GM12891 (cell line): Measurements from ENCODE around the gene PDE6B.
A peak's percentile ranks its signal among the peaks of the same experiment; 100 is the strongest.

ENCODE experiments used
- DNase-seq: peaks from one replicate; pipeline ENCODE4 v3.0.0; 2011; ENCODE audit warnings: low spot score; ENCODE audit not compliant: insufficient read length
- FAIRE-seq: peaks from 2 replicates; lab custom pipeline; 2011; peaks lifted over from hg19 to GRCh38; lab: Jason Lieb, UNC
- PAX5 ChIP-seq: IDR thresholded peaks from 2 replicates; pipeline ENCODE4 v1.6.1; 2011; ENCODE audit warnings: low read length, moderate library complexity, mild to moderate bottlenecking; ENCODE audit not compliant: insufficient read depth, severe bottlenecking
- POLR2A ChIP-seq: IDR thresholded peaks from 2 replicates; pipeline ENCODE4 v1.6.1; 2011; ENCODE audit warnings: low read depth, low read length, control low read depth
- POLR2AphosphoS5 ChIP-seq: IDR thresholded peaks from 2 replicates; pipeline ENCODE4 v1.6.1; 2011; ENCODE audit warnings: low read depth, low read length, control low read depth
- POU2F2 ChIP-seq: IDR thresholded peaks from 2 replicates; pipeline ENCODE4 v1.6.1; 2011; ENCODE audit warnings: low read depth, mild to moderate bottlenecking, control low read depth, low read length, moderate library complexity
- SPI1 ChIP-seq: IDR thresholded peaks from 2 replicates; pipeline ENCODE4 v1.6.1; 2011; ENCODE audit warnings: low read depth, low read length, control low read depth
- TAF1 ChIP-seq: IDR thresholded peaks from 2 replicates; pipeline ENCODE4 v1.6.1; 2011; ENCODE audit warnings: low read depth, low read length, control low read depth

Gene PDE6B

GRCh38 chr4:613126-613525, 12.2 kb upstream of the PDE6B start:
- TF ChIP-seq PAX5 (no peak), POU2F2 (no peak), SPI1 (no peak), POLR2AphosphoS5 (no peak), TAF1 (no peak), POLR2A (no peak)
- DNase-seq, result no peak
- FAIRE-seq, result no peak

DNA sequence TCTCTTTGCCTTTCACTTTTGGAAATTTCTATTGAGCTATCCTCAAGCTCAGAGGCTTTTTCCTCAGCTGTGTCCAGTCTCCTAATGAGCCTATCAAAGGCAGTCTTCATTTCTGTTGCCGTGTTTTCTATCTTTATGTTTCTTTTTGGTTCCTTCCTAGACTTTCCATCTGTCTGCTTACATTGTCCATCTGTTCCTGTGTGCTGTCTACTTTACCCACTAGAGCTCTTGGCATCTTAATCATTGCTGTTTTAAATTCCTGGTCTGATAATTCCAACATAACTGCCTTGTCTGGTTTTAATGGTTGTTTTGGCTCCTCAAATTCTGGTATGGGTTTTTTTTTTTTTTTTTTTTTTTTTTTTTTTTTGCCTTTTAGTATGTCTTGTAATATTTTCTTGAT, 9.3 kb upstream of the PDE6B start:
- DNase-seq (no peak), FAIRE-seq (no peak)
- TF ChIP-seq SPI1 (no peak), POLR2AphosphoS5 (no peak), TAF1 (no peak), POLR2A (no peak), POU2F2 (no peak), PAX5 (no peak)

DNA sequence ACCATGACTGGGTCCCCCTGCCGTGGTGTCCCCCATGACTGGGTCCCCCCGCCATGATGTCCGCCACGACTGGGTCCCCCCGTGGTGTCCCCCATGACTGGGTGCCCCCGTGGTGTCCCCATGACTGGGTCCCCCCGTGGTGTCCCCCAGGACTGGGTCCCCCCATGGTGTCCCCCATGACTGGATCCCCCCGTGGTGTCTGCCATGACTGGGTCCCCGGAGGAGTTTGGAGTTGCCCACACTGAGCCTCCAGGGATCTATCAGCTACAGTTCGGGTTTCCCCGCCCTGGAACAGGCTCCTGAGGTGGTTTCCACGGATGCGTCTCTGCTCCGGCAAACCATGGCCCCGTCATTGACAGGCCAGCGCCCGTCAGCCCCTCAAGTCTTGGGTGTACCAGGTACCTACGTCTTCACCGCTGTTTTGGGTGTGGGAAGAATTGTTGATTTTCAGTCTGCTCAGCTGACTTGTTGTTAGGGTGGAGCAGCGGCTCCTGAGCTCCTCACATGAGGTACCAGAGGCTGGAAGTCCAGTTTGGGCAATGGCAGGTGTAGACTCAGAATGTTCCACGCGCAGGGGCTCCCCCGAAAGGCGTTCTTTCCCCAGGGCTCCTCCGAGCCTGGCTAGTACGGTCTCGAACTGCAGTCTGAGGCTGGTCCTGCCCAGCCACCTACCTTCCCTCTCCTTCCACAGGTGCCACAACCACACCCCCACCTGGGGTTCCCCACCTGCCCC, 8.3 kb upstream of the PDE6B start:
- DNase-seq (no peak), FAIRE-seq (no peak)
- no peak for TF ChIP-seq PAX5
- no peak for TF ChIP-seq TAF1
- TF ChIP-seq POLR2A, result no peak
- no peak for TF ChIP-seq POLR2AphosphoS5
- TF ChIP-seq POU2F2, result no peak
- no peak for TF ChIP-seq SPI1

DNA sequence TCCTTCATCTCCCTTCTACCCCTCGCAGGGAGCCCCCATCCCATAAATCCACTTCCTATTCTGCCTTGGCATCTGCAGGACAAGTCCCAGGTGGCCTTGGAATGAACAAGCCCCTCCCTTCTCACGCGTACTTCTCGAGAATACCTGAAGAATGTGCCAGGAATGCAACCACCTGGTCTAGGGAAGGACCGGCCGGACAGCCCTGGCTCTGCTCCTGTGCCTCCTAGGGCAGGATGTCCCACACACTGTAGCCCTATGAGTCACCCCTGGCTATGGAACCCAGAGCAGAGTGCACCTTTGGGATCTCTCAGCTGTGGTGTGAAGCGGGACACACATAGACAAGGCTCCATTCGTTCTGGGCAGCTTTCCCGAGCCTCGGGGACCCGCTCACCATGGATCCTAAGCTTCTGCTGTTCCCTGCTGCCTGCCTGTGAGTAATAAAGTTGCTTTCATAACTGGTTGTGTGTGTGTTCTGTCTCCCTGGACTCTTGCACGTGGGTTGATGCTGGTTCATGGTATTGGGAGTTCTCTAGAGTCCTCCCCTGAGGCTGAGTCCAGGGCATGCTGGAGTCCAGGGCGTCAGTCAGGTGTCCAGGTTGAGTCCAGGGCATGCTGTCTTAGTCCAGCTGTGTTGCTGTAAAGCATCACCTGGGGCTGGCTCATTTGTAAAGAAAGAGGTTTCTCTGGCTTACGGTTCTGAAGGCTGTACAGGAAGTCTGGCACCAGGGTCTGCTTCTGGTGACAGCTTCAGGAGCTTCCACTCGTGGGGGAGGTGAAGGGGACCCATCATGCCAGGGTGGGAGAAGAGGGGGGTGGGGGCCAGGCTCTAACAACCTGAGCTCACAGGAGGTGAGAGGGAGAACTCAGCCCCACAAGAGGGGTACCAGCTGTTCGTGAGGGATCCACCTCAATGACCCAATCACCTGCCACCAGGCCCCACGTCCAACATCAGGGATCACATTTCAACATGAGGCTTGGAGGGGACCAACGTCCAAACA, 7.4 kb upstream of the PDE6B start:
- DNase-seq (no peak), FAIRE-seq (no peak)
- no peak for TF ChIP-seq POLR2AphosphoS5

DNA sequence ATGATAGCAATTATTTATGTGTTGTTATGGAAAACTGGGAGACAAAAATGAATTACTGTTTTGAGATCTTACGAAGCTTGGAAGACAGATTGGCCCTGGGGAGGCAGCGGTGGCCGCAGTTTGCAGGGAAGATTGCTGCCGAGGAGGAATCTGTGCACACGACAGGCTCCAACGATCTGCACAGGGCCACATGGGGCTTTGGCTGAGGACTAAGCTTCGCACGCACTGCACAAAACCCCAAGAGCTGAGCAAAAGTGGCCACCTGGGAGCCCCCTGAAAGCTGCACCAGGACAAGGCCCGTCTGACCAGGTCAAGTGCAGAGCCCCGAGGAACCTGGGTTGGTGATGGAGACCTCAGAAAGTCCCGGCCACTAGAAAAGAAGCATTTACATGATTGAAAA, 5.2 kb upstream of the PDE6B start:
- DNase-seq, result no peak
- no peak for FAIRE-seq
- TF ChIP-seq POLR2A (no peak), SPI1 (no peak), POLR2AphosphoS5 (no peak), POU2F2 (no peak), TAF1 (no peak), PAX5 (no peak)

GRCh38 chr4:620851-621261, 4.5 kb upstream of the PDE6B start:
- TF ChIP-seq TAF1 (no peak), PAX5 (no peak), SPI1 (no peak), POLR2A (no peak), POU2F2 (no peak), POLR2AphosphoS5 (no peak)
- DNase-seq, result no peak

DNA sequence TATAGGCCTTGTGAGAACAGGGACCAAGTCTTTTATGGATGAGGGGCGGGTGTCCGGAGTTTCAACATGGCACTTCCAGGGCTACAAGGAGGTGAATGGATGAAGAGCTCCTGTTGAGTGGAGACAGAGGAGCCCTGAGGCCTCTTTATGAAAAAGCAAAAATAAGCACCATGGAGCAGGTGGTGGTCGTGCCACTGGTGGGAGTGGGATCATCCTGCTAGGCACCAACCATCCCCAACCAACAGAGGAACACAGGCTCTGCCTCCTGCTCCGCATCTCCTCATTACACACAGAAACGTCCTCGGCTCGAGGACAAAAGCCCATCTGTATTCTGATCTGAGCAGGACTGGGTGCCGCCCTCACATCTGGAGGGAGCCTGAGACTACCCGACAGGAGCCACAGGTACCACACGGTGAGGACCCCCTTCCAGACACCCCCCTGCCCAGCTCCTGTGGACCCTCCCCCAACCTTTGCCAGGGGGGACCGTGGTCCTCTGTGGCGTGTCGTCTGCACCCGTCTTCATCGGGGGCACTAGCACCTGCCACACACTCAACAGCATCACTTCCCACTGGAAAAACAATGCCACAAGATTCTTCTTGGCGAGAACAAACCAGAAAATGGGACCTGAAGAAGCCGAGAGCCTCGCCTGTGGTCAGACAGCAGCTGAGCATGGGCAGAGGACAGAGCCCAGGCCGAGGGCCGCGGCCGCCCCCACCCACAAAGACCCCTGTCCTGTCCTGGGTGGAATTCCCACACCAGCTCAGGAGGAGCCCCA, 3.9 kb upstream of the PDE6B start:
- DNase-seq (no peak), FAIRE-seq (no peak)
- no peak for TF ChIP-seq POLR2AphosphoS5
- no peak for TF ChIP-seq POU2F2
- TF ChIP-seq TAF1, result no peak
- no peak for TF ChIP-seq SPI1
- TF ChIP-seq PAX5, result no peak
- no peak for TF ChIP-seq POLR2A

More at GRCh38 chr4:620851-621261, 4.5 kb upstream of the PDE6B start:
- FAIRE-seq, result no peak

DNA sequence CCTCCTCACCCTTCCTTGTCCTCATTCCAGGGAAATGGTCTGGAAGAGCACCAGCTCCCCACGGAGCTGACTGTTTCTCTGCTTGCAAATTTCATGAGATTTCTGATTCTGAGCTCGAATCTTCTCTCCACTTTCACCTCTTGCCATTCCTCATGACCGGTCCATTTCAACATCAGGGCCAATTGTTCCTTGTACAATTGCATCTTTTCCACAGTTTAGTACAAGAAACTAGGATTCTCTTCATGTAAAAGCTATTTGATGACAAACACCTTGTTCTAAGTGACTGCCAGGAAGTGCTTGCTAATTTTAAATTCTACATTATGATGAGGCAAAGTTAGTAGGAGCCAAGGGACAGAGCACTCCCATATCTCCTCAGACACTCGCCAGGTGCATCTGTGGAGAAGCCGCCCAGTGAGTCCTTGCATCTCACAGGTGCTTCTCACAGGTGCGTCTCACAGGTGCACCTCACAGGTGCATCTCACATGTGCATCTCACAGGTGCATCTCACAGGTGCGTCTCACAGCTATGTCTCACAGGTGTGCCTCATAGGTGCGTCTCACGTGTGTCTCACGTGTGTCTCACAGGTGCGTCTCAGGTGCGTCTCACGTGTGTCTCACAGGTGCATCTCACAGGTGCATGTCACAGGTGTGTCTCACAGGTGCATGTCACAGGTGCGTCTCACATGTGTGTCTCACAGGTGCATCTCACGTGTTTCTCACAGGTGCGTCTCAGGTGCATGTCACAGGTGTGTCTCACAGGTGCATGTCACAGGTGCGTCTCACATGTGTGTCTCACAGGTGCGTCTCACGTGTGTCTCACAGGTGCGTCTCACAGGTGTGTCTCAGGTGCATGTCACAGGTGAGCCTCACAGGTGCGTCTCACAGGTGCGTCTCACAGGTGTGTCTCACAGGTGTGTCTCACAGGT, 3.0 kb upstream of the PDE6B start:
- peak; percentile 51 for FAIRE-seq

More for the DNA sequence above, 3.0 kb upstream of the PDE6B start:
- TF ChIP-seq TAF1, result no peak
- no peak for TF ChIP-seq SPI1
- no peak for TF ChIP-seq POU2F2
- no peak for TF ChIP-seq POLR2AphosphoS5
- TF ChIP-seq POLR2A, result no peak
- TF ChIP-seq PAX5, result no peak
- DNase-seq, result no peak
